Stimulated activated CD4-positive, alpha-beta T cell treated with anti-CD3 and anti-CD28 coated beads, Interleukin-1b, Interleukin-23, amount 100 ng/mL, for 24 hours (primary cell): ENCODE measurements around the gene CGN.
A peak's percentile ranks its signal among the peaks of the same experiment; 100 is the strongest.

Experiments used
- DNase-seq, 4 experiments: peaks; one replicate each; pipeline ENCODE4 v3.0.0-alpha.2; 2020; ENCODE audit warnings: low read depth in 4 of 4, low spot score in 1 of 4

Gene CGN

GRCh38 chr1:151510957-151511635, at the start of gene CGN:
CGN (plus strand) TSS chr1:151511387; CDS start chr1:151518520, 7,133 bp downstream.
- DNase-seq: peak; percentile 60 to 87 (median 70)

- no peak for DNase-seq
Observed at GRCh38 chr1:151461694-151462093, 49.5 kb upstream of the CGN start.

GRCh38 chr1:151465026-151465425, 46.2 kb upstream of the CGN start:
- DNase-seq: no peak

DNA sequence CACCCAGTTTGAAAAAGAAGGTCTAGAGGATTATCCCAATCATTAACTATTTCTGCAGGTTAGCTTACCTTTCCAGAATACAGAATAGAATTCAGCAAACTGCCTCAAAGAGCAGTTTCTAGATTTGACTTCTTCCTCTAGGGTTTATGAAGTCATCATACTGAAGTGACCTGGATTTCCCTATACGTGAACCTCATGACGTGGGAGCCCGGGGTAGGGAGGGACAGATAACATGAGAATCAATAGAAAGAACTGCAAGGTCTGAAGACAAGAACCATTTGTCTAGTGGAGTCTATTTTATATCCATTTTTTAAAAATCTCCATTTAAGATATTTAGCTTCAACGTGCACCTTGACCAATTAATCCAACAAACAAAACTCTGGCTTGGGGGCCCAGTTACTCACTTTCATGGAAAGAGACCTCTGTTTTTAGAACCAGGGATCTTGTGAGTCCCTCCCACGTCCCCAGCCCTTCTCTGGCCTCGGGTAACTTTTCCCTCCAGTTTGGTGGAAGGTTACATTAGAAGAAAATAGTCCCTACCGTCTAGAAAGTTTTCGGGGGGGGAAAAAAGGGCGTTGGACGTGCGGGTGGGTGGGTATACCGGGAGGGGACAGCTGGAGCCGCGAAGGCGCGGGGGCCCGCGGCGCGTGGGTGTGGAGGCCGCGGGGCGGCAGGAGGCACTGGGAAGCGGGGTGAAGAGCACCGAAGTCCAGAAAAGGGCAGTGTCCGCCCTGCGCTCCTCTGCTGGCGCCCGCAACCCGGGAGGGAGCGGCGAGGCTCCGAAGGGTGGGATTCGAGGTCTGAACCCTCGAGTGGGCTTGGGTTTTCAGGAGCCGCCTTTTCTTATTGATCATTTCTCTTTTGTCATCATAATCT, 38.1 kb upstream of the CGN start:
- no peak for DNase-seq

GRCh38 chr1:151474745-151475144, 36.4 kb upstream of the CGN start:
- no peak for DNase-seq

GRCh38 chr1:151475175-151475574, 36.0 kb upstream of the CGN start:
- DNase-seq: no peak

DNA sequence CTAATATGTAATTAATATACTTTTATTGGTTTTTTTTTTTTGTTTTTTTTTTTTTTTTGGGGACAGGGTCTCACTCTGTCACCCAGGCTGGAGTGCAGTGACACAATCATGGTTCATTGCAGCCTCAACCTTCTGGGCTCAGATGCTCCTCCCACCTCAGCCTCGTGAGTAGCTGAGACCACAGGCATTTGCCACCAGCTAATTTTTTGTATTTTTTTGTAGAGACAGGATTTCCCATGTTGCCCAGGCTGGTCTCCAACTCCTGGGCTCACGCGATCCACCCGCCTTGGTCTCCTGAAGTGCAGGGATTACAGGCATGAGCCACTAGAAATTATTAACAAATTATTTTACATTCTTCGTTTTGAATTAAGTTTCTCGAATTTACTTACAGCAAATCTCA, 35.1 kb upstream of the CGN start:
- no peak for DNase-seq

GRCh38 chr1:151477066-151477465, 34.1 kb upstream of the CGN start:
- DNase-seq: no peak

DNA sequence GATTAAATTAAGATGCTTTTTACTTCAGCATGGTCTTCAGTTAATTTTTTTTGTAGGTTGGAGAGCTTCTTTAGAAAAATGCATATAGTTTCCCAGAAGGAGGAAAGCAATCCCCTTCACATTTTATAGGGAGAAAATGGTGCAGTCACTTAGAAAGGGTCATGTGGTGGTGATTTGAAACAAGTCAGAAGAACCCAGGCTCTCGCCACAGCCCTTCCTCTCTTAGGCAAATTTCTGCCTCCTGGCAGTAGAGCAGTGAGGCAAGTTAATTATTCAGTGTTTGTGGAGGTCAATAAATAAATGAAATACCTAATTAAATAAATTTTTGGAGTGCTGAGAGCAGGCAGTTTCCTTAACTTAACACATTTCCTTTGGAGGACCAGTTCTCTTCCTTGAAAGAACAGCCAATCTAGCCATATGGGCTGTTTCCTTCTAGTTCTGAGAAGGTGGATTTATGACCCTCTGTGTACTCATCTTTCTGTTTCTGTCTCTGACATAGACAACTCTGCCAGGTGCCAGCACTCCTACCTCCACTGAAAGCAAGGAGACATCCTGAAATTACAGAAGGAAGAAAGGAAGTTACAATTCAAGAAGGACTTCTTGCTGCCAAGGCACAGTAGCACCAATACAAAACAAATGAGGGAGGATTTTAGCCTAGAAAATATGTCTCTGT, 32.9 kb upstream of the CGN start:
- DNase-seq: no peak

DNA sequence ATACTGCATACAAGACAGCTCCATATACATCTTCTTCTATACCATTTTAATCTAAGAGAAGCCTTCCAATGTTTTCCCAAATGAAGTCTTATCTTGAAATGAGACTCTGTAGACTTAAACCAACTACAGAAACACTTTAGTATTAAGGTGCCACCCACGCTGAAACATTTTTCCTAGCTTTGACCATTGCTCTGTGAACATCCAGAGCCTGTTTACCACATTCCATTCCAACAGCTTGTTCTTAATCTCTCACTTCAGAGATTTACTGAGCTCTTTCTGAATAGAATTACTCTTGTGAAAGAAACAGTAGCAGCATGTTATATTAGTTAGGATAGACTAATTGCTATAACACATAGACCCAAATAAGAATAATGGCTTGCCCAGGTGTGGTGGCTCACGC, 32.3 kb upstream of the CGN start:
- no peak for DNase-seq

GRCh38 chr1:151479462-151479861, 31.7 kb upstream of the CGN start:
- DNase-seq: no peak

DNA sequence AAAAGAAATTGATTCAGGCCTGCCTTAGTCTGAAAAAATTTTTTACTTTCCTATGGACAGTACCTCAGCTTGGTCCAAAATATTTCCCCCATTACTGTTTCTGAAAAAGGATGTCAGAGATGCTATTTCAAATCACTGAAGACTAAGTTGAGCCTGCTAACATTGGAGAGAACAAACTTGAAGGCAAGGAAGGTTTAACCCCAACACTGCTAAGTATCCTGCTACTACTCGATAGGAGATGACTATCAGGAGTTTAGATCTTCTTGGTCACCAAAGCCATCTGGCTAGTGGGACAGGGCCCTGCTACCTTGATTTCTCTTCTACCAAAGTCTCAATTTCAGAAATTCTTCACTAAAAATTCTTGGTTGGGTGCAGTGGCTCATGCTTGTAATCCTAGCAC, 29.2 kb upstream of the CGN start:
- no peak for DNase-seq

DNA sequence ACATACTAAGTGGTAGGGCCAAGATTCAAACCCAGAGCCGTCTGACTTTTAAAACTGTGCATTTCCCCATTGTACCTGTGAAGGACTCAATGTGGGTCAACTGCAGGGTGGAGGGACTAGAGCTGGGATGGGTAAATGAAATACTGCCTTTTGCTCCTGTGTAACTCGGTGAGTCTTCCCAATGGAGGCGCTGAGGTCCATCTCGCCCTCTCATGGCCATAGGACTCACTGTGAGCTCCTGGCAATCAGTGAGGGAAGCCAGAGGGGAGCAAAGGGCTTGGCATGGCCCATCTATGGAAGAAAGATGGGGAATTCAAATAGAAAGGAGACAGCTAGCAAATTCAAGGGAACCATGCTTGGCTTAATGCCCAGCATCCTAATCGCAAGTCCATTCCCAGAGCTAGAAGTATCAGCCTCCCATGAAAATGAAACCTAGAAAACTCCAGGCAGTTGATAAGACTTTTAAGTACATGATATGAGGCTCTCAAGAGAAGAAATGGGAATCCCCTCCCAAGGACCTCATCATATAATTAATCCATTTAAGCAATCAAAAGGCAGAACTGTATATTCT, 25.4 kb upstream of the CGN start:
- no peak for DNase-seq

- DNase-seq: no peak
Observed at GRCh38 chr1:151486557-151486956, 24.6 kb upstream of the CGN start.

- DNase-seq: no peak
Observed at GRCh38 chr1:151491641-151492040, 19.5 kb upstream of the CGN start.

GRCh38 chr1:151492120-151492519, 19.1 kb upstream of the CGN start:
- no peak for DNase-seq

DNA sequence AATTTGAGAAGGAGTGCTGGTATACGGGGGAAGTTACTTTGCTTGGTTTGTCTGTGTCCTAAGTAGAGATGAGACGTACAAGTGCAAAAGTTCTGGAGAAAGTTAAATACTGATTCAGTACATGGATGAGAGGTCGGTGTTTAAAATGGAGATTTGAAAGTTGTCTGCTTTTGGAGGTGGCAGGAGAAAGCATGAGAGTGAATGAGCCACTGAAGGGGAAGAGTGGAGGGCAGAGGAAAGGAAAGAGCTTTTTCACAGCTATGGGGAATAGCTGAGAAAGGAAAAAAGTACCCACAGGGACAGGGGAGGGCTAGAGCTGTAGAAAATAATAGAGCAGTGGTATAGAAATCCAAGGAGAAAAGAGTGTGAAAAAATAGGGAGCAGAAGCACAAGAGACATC, 18.1 kb upstream of the CGN start:
- DNase-seq: no peak

DNA sequence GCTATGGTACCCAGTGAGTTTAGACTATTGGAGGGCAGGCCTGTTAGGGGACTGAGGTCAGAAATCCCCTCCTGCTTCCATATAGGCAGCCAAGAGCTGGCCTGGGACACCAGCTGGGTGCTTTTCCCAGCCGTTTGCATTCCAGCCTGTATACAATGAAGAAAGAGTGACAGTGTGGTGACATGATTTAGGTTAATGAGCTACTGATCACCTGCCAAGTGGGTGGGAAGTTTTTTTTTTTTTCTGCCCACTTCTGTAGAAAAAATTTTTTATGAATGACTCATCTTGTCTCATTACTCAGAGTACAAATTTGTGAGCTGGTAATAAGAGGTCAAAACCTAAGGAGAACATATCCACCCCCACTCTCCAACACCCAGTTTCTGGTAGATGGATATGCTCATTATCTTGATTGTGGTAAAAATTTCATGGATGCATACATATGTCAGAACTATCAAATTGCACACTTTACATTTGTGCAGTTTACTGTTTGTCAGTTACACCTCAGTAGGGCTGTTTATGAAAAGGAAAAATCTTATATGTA, 16.4 kb upstream of the CGN start:
- no peak for DNase-seq

GRCh38 chr1:151495316-151495715, 15.9 kb upstream of the CGN start:
- no peak for DNase-seq

GRCh38 chr1:151499365-151499764, 11.8 kb upstream of the CGN start:
- DNase-seq: no peak

DNA sequence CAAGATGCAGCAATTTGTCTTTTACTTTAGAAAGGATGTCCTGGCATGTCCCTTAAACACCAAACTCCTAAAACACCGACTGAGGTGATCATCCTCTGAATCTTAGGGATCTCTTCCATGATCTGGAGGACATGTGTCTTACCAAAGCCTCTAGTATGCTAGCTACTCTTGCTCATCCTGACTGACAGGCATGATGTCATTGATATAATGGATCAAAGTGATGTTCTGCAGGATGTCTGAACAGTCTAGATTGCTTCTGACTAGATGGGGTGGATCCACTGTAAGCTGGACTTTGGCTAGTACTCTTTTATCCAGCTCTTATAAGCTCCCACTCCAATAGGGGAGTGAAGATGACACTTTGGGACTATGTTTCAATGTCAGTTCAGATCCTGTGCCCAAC, 11.3 kb upstream of the CGN start:
- no peak for DNase-seq
